Kidney (tissue), 14 donors: Measurements from ENCODE around the gene C12orf54. TPM values are rescaled to one million over a fixed set of nuclear protein-coding genes. Genes with fewer than 3 reads are reported as not detected.
"Not testable (repeated sequence)": the region's sequence is repeated elsewhere in the genome, so short reads cannot be mapped to it uniquely, and the experiment has no call there.

Experiments used
- DNase-seq, 5 donors: peaks; one replicate each; pipeline ENCODE4 v3.0.0-alpha.2; 2013 to 2020
- FAIRE-seq: peaks from 2 replicates; lab custom pipeline; 2012; peaks lifted over from hg19 to GRCh38; lab: Jason Lieb, UNC
- H3K27ac ChIP-seq, 2 donors: one replicate each; pipeline ENCODE4 v1.7.0; 2013; ENCODE audit warnings: low read depth in 2 of 2, low read length in 2 of 2, inconsistent platforms in 1 of 2
- H3K27me3 ChIP-seq: one replicate; pipeline ENCODE4 v1.7.1; 2013; ENCODE audit warnings: low read length, inconsistent platforms; ENCODE audit not compliant: control insufficient read depth, insufficient read depth
- H3K36me3 ChIP-seq, 3 donors: one replicate each; pipeline versions ENCODE4 v1.7.0 to v1.7.1; 2013; ENCODE audit warnings: low read length in 3 of 3, control low read depth in 1 of 3, inconsistent platforms in 1 of 3; ENCODE audit not compliant: insufficient read depth in 3 of 3, control insufficient read depth in 2 of 3
- H3K4me1 ChIP-seq, 3 donors: one replicate each; pipeline versions ENCODE4 v1.7.0 to v1.7.1; 2013; ENCODE audit warnings: low read length in 3 of 3, inconsistent platforms in 1 of 3, low read depth in 1 of 3; ENCODE audit not compliant: control insufficient read depth in 2 of 3, insufficient read depth in 2 of 3
- H3K4me3 ChIP-seq, 3 donors: one replicate each; pipeline versions ENCODE4 v1.7.0 to v1.8.1; 2013; ENCODE audit warnings: low read length in 3 of 3, control low read depth in 1 of 3, inconsistent platforms in 1 of 3
- H3K9ac ChIP-seq, 3 donors: one replicate each; pipeline versions ENCODE4 v1.7.0 to v1.7.1; 2013; ENCODE audit warnings: low read length in 3 of 3, control low read depth in 1 of 3, inconsistent platforms in 1 of 3
- H3K9me3 ChIP-seq, 3 donors: one replicate each; pipeline versions ENCODE4 v1.7.0 to v1.7.1; 2013; ENCODE audit warnings: low read length in 3 of 3, control low read depth in 1 of 3, inconsistent platforms in 1 of 3; ENCODE audit not compliant: control insufficient read depth in 2 of 3, insufficient read depth in 1 of 3
- intact Hi-C: fragments of 100-400 bp; cut with DNase I; formaldehyde crosslinking; loops from one replicate; pipeline ENCODE4 v1.11.1; 2022
- polyA plus RNA-seq: library from polyadenylated mRNA; stranded (reverse); fragments of 350-450 nt; fragmentation: Illumina TruSeq; extraction: RNeasy Lipid Tissue Mini Kit (QIAGEN cat#74804); gene quantifications from one replicate; pipeline ENCODE4 v1.2.3, GENCODE V29; 2014; ENCODE audit warnings: low read depth, low replicate concordance; ENCODE audit not compliant: insufficient read depth
- total RNA-seq: library from RNA; stranded (reverse); fragmentation: NEBNext Ultra II Directional; extraction: Animal tissue kit (Norgen Biotek cat#: 25700); gene quantifications from one replicate; pipeline ENCODE4 v1.2.1, GENCODE V29; 2021
- TF ChIP-seq, protein P1 (sequence below): IDR thresholded peaks from 3 replicates; pipeline ENCODE4 v1.5.1; 2012; ENCODE audit warnings: mild to moderate bottlenecking, moderate library complexity, borderline replicate concordance; ENCODE audit not compliant: insufficient read depth; ENCODE audit errors: extremely low read depth
- donor health status: control.
- donor health status: control.
- donor health status: control.
- donor health status: control.
- donor health status: control.
- donor health status: DM: yes; HTN: yes; CAD: no.
- donor health status: Normal renal cell carcinoma (clear cell type).

Gene C12orf54
- total and polyA plus RNA-seq, 2 donors from 2014 or later, result not detected

DNA sequence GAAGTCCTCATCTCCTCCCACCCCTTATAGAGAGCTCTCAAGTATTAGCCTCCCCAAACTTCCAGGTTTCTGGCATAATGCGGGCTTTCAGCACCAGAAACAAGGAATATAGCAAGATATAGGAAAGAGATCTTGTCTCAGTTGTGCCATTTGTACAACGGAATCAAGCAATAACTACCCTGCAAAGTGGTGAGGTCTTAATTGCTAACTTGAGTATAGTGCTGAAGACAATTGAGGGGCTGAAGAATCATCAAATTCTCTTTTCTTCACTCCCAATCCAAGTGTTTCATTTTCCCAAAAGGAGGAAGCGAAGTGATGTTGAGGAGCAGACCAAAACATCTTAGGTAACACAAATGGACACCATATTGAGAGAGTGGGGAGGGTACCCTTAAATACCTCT, 36.8 kb upstream of the C12orf54 start:
- H3K27me3 ChIP-seq, result no peaks in the 10 kb centered on the region
- H3K36me3 ChIP-seq, result no peaks in the 10 kb centered on the region
- no peak overlapping the region for H3K9ac ChIP-seq
- no peaks in the 10 kb centered on the region for H3K4me1 ChIP-seq
- no peak overlapping the region for H3K27ac ChIP-seq
- FAIRE-seq (no peak), DNase-seq (no peak)
- TF ChIP-seq, protein P1, sequence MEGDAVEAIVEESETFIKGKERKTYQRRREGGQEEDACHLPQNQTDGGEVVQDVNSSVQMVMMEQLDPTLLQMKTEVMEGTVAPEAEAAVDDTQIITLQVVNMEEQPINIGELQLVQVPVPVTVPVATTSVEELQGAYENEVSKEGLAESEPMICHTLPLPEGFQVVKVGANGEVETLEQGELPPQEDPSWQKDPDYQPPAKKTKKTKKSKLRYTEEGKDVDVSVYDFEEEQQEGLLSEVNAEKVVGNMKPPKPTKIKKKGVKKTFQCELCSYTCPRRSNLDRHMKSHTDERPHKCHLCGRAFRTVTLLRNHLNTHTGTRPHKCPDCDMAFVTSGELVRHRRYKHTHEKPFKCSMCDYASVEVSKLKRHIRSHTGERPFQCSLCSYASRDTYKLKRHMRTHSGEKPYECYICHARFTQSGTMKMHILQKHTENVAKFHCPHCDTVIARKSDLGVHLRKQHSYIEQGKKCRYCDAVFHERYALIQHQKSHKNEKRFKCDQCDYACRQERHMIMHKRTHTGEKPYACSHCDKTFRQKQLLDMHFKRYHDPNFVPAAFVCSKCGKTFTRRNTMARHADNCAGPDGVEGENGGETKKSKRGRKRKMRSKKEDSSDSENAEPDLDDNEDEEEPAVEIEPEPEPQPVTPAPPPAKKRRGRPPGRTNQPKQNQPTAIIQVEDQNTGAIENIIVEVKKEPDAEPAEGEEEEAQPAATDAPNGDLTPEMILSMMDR, result no peak
- H3K4me3 ChIP-seq, result no peak overlapping the region
- intact Hi-C loops, result no loop called here
- no peaks in the 10 kb centered on the region for H3K9me3 ChIP-seq

DNA sequence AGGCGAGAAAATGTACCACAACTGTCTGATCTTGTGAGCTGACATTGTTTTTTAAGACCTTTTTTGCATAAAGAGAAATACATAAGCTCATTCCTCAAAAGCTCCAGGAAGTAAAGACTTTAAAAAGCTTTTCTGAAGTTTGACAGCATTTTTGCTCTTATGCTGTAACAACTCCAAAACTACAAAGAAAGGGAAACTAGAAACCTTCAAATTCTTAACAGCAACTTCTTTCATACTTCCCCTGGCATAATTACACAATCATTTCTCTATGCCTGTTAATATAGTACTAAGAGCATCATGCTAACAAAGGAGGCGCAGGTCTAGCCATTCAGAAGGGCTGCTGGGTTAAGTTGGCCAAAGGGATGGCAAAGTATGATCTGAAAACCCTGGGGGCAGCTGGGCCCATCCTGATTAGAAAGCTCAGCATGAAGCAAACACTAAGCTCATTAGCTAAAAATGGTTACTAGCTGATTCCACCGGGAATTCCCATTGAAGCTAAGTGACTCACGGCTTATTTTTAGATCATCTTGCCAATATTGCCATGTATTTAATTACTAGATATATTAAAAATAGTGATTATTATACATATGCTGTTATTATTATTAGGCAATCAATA, 36.0 kb upstream of the C12orf54 start:
- intact Hi-C loops, result no loop called here
- no peaks in the 10 kb centered on the region for H3K27me3 ChIP-seq
- no peak overlapping the region for H3K4me3 ChIP-seq
- no peaks in the 10 kb centered on the region for H3K36me3 ChIP-seq
- no peak overlapping the region for H3K27ac ChIP-seq
- no peaks in the 10 kb centered on the region for H3K4me1 ChIP-seq
- TF ChIP-seq, protein P1, result no peak
- H3K9ac ChIP-seq, result no peak overlapping the region
- FAIRE-seq (no peak), DNase-seq (no peak)
- H3K9me3 ChIP-seq, result no peaks in the 10 kb centered on the region

DNA sequence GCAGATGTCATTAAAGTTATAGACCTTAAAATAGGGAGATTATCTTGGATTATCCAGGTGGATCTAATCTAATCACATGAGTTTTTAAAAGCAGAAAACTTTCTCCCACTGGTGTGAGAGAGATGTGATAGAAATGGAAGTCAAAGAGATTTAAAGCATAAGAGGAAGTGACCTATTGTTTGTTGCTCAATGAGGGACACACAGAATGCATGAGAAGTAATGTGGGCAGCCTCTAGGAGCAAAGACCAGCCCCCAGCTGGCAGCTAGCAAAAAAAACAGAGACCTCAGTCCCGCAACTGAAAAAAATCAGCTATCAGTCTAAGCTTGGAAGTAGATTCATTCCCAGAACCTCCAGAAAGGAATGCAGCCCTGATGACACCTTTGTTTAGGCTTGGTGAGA, 34.5 kb upstream of the C12orf54 start:
- DNase-seq, result no peak
- TF ChIP-seq, protein P1, result no peak
- Histone ChIP-seq H3K9ac (no peak overlapping the region), H3K9me3 (no peaks in the 10 kb centered on the region), H3K27ac (no peak overlapping the region), H3K4me1 (no peaks in the 10 kb centered on the region), H3K4me3 (no peak overlapping the region), H3K27me3 (no peaks in the 10 kb centered on the region), H3K36me3 (no peaks in the 10 kb centered on the region)
- intact Hi-C loops, result no loop called here
- FAIRE-seq, result no peak

DNA sequence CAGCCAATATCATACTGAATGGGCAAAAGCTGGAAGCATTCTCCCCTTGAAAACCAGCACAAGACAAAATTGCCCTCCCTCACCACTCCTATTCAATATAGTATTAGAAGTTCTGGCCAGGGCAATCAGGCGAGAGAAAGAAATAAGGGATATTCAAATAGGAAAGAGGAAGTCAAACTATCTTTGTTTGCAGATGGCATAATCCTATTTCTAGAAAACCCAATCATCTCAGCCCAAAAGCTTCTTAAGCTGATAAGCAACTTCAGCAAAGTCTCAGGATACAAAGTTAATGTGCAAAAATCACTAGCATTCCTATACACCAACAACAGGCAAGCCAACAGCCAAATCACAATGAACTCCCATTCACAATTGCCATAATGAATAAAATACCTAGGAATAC, 30.9 kb upstream of the C12orf54 start:
- H3K4me1 ChIP-seq, result no peaks in the 10 kb centered on the region
- TF ChIP-seq, protein P1, result no peak
- H3K4me3 ChIP-seq, result no peak overlapping the region
- FAIRE-seq, result no peak
- H3K36me3 ChIP-seq, result no peaks in the 10 kb centered on the region
- intact Hi-C loops, result no loop called here
- no peaks in the 10 kb centered on the region for H3K27me3 ChIP-seq
- no peak overlapping the region for H3K9ac ChIP-seq
- no peak overlapping the region for H3K27ac ChIP-seq
- no peaks in the 10 kb centered on the region for H3K9me3 ChIP-seq
- DNase-seq, result no peak

DNA sequence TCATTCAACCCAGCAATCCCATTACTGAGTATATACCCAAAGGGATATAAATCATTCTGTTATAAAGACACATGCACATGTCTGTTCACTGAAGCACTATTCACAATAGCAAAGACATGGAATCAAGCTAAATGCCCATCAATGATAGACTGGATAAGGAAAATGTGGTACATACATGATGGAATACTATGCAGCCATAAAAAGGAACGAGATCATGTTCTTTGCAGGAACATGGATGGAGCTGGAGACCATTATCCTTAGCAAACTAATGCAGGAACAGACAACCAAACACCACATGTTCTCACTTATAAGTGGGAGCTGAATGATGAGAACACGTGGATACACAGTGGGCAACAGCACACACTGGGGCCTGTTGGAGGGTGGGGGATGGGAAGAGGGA, 29.3 kb upstream of the C12orf54 start:
- H3K9ac ChIP-seq, H3K36me3 ChIP-seq, intact Hi-C loops, H3K4me3 ChIP-seq, H3K27ac ChIP-seq, FAIRE-seq, H3K4me1 ChIP-seq, DNase-seq, H3K27me3 ChIP-seq, H3K9me3 ChIP-seq: not testable (repeated sequence)
